ENCODE data around the gene MYOC.
"Not testable (repeated sequence)": the region's sequence is repeated elsewhere in the genome, so short reads cannot be mapped to it uniquely, and the experiment has no call there.

Gene MYOC

GRCh38 chr1:171646249-171646560 is 6.3 kb downstream of the MYOC start:
- no peak for DNase-seq

DNA sequence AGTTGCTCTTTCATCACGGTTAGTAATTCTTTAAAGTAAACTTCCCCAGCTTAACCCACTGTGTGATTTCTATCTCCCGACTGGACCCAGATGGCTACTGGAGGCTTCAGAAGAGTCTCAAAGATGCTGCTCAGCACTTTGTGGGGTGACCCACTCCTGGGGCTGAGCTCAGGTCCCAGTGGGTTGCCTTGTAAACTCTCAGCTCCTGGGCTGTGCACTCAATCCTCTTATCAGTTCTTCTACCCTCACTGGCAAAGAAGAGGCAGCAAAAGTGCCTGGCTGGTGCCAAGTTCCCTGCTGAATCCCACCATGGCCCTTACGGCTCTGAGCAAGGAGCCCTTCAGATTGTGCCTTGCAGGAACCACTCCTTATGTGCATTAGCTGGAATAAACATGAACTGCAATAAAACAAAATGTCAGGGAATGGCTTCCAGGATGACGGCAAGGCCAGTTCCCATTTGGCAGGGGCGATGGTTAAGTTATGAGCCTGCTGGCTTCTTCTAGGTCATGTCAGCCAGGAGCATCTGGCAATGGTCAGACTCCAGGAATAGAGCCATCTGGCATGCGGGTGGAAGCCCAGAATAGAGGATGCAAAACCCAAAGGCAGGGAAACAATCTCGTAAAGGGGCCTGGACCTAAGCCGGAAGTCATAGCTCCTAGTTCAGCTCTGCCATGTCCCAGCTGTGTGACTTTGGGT is 6.8 kb downstream of the MYOC start:
- peak; percentile 86 for DNase-seq

GRCh38 chr1:171644805-171645483 is 7.5 kb downstream of the MYOC start:
- peak; percentile 95 for DNase-seq

GRCh38 chr1:171643156-171643555 is 9.3 kb downstream of the MYOC start:
- DNase-seq, result no peak

- no peak for DNase-seq
Measured at GRCh38 chr1:171642197-171642596, 10.3 kb downstream of the MYOC start.

DNA sequence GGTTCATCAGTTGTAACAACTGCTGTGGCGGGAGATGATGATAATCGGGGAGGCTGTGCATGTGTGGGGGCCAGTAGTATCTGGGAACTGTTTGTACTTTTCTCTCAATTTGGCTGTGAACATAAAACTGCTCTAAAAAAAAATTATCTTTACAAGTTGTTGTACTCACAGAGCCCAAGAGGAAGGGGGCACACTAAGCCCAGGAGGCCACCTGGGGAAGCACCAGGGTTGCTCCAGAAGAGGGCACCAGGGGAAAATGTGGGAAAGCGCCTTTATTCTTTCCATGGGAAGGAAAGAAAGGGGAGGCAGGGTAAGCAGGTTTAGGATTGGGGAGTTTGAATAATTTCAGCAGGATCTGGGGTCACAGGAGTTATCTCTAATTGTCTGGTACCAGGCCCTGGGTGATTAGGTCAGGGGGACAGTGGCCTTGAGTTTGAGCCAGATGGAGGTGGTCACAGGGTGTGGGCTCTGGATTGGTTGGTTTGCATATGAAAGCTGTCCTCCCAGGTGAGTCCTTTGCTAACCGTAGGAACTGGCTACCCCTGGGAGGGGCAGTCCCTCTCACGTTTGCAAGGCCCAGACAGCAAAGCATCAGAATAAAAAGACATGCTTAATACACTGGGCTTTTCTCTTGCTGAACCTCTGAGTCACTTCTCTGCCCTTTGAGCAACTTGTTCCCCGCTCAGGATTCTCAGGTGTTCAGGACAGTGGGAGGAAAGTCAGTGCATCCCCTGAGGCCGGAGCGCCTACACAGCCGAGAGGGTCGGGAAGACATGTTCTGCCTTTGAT is 11.2 kb downstream of the MYOC start:
- DNase-seq, result no peak

GRCh38 chr1:171640225-171640624 is 12.3 kb downstream of the MYOC start:
- DNase-seq, result no peak

GRCh38 chr1:171637928-171638576 is 14.4 kb downstream of the MYOC start:
- DNase-seq, result no peak

DNA sequence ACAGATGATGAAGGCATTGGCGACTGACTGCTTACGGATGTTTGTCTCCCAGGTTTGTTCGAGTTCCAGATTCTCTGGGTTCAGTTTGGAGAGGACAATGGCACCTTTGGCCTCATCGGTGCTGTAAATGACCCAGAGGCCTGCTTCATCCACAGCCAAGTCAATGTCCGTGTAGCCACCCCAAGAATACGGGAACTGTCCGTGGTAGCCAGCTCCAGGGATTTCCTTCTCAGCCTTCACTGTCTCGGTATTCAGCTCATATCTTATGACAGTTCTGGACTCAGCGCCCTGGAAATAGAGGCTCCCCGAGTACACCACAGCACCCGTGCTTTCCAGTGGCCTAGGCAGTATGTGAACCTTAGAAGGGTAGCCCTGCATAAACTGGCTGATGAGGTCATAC is 16.3 kb downstream of the MYOC start:
- DNase-seq, result no peak

DNA sequence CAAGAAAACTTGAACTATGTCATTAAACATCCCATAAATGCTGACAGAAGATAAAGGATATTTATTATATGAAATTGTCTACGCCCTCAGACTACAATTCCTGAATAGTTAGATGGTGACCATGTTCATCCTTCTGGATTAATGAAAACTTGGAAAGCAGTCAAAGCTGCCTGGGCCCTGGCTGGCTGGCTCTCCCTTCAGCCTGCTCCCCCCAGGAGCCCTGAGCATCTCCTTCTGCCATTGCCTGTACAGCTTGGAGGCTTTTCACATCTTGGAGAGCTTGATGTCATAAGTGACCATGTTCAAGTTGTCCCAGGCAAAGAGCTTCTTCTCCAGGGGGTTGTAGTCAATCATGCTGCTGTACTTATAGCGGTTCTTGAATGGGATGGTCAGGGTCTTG is 16.8 kb downstream of the MYOC start:
- no peak for DNase-seq

GRCh38 chr1:171628225-171628624 is 24.3 kb downstream of the MYOC start:
- no peak for DNase-seq

DNA sequence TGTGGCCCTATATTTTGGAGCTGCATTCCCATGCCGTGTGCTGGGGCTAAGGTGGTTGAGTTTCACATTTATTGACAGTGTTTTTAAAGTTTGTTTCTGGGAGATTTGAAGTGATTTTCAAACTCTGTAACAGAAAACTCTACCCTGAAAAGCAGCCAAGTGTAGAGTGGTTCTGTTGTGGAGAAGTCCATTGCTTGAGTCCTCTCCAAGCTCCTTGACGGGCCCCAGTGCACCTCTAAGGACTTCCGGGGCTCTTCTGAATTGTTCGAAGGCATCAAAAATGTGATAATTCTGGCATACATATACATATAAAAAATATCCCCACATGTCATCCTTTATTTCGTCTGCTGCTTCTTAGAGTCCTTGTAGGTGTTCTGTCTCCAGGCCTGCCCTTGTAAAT is 25.5 kb downstream of the MYOC start:
- no peak for DNase-seq

DNA sequence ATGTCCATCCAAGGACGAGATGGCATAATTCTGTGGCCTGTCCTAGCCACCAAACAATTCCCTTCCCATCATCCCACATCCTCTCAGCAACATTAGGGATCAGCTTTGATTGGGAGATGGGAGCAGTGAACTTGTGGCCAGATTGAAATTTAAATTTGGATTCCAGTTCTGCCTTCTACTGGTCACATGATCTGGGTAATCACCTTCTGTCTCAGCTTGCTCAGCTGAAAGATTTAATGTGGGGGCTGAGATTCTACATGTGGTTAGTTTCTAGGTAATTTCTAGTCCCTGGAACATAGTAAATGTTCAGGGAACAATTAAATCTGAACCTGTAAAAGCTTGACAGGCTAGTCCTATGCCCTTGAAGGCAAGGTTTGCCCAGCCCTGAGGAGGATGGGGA is 27.3 kb downstream of the MYOC start:
- no peak for DNase-seq

DNA sequence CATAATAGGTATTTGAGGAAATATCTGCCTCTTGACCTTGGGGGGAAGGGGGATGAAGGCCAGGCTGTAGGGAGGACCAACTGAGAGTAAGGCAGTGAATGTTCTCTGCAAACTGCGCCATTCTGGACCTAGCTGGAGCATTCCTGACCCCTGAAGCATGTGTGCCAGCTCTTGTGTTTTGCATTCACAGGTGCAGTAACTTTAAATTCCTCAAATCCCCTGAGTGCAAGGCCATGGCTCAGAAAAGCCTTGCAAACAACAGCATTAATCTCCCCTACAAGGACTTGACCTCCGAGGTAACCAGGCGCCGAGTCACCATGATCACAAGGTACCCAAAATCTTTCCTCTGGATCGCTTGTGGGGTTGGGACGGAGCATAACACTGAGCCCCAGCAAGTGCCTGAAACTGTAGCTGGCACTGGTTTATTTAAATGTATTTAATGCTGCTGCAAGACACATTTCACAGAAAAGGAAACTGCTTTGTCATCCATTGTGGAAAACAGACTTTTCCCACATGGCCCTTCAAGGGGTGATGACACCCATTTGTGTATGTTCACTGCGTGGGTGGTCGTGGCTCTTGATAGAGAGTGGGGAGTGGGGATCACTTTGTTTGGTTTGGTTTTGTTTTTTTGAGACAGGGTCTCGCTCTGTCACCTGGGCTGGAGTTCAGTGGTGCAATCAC is 28.7 kb downstream of the MYOC start:
- no peak for DNase-seq

DNA sequence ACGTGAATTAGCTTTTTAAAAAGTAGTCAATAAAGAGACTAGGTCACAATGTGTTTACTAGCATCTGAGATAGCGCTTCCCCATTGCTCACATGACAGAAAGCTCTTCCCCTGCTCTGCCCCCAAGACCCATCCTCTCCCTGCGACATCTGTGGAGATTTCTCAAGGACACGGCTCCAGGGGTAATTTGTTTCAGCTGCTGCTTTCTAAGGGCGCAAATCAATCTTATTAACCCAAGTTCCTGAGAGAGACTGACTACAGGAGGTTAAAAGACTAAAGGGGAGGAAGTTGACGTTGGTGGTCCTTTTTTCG is 30.4 kb downstream of the MYOC start, which contains the start of gene MYOCOS:
Gene MYOCOS, plus strand, starts transcription at position 92 of the 311 bp plus-strand sequence. CDS start 1,641 bp downstream, outside the sequence.
- DNase-seq, result no peak

DNA sequence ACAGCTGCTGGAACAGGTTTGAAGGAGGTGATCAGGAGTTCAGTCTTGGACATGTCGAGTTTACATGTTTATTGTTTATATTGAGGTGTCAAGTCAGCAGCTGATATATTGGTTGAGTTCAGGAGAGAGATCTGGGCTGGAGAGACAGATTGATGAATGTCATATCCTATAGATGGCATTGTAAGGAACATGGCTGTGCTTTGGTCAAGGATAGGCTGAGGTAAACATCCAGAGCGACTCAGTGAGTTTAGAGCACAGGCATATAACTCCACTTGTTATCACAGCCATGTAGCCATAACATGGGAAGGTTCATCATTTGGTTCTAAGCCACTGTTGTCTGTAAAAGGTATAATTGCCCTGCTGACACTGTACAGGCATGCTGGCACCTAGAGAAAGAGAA is 35.9 kb downstream of the MYOC start:
- no peak for DNase-seq

DNA sequence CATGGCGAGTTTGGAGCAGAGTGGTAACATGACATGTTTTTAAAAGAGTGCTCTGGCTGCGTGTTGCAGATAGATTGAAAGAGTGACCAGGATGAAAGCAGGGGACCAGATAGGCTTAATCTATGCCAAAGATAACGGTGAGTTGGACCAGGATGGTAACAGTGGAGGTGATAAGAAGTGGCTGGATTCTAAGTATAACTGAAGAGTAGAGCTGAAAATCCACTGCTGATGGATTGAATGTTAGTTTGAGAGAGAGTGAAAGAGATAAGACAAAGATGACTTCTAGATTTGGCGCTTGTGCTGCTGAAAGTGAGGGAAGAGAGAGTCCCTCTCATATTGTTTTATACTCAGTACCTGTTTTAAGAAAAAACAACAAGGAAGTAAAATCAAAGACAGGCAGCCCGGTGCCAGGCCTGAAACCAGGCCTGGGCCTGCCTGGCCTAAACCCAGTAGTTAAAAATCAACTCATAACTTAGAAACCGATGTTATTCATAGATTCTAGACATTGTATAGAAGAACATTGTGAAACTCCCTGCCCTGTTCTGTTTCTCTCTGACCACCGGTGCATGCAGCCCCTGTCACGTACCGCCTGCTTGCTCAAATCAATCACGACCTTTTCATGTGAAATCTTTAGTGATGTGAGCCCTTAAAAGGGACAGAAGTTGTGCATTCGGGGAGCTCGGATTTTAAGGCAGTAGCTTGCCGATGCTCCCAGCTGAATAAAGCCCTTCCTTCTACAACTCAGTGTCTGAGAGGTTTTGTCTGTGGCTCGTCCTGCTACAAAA is 37.2 kb downstream of the MYOC start:
- DNase-seq, result not testable (repeated sequence)

DNA sequence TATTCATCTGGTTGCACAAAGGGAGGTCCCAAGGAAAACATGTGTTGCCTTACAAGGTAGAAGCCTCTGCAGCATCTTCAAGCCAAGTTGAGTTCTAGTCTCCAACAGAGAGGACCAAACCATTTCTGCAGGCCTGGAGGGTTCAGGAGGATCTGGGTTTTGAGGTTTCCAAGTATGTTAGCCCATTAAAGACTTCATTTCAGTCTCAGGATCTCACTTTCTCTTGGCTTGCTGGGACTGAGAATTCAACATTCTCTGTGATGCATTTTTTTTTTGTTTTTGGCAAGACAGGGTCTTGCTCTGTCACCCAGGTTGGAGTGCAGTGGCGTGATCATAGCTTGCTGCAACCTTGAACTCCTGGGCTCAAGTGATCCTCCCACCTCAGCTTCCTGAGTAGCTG is 39.2 kb downstream of the MYOC start:
- DNase-seq, result no peak

DNA sequence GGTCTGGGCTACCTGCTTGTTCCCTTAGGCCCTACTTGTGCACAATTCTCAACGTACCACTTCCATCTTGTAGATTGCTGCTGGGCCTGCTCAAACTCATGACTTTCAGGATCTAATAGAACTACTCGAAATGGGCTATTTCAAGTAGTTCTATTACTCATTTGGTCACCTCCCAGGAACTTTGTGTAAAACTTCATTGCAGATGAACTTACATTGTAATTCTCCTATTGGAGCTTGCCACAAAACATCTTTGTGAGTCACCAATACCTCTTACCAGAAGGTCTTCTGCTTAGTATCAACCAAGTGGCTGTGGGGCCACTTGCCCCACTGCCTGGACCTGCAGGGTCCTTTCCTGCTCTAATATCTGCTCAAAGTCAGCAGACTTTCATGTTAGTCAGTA is 41.2 kb downstream of the MYOC start:
- no peak for DNase-seq

DNA sequence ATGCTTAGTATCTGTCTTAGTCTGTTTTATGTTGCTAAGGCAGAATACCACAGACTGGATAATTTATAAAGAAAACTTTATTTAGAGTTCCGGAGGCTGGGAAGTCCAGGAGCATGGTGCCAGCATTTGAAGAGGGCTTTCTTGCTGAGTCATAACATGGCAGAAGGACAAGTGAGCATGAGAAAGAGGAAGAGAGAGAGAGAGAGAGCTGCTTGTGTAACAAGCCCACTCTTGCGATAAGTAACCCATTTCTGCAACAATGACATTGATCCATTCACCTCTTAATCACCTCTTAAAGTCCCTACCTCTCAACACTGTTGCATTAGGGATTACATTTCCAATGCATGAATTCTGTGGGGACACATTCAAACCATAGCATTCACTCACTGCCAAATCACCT is 42.1 kb downstream of the MYOC start:
- no peak for DNase-seq

GRCh38 chr1:171606402-171606941 is 46.0 kb downstream of the MYOC start:
- DNase-seq, result no peak

DNA sequence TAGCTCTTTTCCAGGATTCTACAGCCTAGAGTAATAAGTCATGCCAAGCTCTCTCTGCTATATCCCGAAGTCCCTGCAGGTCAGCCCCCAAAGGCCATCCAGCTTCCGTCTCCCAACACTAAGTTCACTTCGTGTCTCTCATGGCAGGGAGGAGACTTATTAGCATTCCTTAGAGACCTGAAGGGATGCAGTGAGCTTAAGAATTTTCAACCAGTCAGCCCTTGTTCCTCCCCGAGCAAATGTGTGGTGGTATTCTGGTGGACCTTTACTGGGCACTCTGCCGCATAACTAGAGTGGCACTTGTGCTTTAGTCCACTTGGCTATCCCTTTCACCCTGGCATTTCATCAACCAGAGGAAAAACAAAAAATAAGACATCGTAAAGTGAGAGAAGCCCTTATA is 49.4 kb downstream of the MYOC start:
- DNase-seq, result not testable (repeated sequence)

Data from NCI-H1694 treated with DMSO at 0.1 percent for 48 hours (cell line).